Measurements from ENCODE around the gene PSMA6.

DNA sequence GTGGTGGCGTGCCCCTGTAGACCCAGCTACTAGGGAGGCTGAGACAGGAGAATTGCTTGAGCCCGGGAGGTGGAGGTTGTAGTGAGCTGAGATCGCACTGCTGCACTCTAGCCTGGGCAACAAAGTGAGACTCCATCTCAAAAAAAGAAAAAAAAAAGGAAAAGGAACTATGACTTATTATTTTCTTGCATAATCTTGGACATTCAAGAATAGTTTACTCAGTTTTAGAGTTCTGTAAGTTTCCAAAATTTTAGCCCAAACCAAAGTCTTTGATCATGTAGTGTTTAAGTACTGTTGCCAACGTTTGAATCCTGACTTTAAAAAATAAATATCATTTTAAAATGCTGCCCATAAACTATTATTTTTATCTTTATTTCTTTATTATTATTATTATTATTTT is 6.2 kb downstream of the PSMA6 start:
- TF ChIP-seq, protein P1, sequence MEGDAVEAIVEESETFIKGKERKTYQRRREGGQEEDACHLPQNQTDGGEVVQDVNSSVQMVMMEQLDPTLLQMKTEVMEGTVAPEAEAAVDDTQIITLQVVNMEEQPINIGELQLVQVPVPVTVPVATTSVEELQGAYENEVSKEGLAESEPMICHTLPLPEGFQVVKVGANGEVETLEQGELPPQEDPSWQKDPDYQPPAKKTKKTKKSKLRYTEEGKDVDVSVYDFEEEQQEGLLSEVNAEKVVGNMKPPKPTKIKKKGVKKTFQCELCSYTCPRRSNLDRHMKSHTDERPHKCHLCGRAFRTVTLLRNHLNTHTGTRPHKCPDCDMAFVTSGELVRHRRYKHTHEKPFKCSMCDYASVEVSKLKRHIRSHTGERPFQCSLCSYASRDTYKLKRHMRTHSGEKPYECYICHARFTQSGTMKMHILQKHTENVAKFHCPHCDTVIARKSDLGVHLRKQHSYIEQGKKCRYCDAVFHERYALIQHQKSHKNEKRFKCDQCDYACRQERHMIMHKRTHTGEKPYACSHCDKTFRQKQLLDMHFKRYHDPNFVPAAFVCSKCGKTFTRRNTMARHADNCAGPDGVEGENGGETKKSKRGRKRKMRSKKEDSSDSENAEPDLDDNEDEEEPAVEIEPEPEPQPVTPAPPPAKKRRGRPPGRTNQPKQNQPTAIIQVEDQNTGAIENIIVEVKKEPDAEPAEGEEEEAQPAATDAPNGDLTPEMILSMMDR (conservative IDR thresholded peaks at IDR 0.05): no peak
- no peak for TF ChIP-seq ZFX (IDR thresholded peaks at IDR 0.05)
